ENCODE results near the gene NAA50. TPM values are rescaled to one million over a fixed set of nuclear protein-coding genes. Genes with fewer than 3 reads are reported as not detected.

Gene NAA50
- total RNA-seq, 4 donors from 2014 or later = 86.1 to 223 (median 126) TPM

DNA sequence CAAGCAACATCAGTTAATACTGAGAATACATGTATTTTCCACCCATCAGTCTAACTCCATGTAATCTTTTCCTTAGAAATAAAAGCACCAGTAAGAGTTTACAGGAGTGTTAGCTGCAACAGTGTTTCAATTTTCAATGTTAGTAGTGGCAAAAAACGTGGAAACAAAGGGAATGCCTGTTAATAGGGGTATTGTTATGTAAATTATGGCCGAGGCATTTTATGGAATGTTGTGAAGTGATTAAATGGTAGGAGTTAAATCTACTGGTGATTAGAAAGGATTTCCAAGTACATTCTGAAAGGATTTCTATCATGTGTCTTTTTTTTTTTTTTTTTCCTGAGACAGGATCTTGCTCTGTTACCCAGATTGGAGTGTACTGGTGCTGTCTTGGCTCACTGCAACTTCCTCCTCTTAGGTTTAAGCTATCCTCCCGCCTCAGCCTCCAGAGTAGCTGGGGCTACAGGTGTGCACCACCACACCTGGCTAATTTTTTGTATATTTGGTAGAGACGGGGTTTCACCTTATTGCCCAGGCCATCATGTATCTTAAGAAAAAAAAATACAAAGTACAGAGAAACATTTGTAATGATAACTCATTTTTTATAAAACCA lies 7.4 kb upstream of the NAA50 start:
- TF ChIP-seq, protein P1, sequence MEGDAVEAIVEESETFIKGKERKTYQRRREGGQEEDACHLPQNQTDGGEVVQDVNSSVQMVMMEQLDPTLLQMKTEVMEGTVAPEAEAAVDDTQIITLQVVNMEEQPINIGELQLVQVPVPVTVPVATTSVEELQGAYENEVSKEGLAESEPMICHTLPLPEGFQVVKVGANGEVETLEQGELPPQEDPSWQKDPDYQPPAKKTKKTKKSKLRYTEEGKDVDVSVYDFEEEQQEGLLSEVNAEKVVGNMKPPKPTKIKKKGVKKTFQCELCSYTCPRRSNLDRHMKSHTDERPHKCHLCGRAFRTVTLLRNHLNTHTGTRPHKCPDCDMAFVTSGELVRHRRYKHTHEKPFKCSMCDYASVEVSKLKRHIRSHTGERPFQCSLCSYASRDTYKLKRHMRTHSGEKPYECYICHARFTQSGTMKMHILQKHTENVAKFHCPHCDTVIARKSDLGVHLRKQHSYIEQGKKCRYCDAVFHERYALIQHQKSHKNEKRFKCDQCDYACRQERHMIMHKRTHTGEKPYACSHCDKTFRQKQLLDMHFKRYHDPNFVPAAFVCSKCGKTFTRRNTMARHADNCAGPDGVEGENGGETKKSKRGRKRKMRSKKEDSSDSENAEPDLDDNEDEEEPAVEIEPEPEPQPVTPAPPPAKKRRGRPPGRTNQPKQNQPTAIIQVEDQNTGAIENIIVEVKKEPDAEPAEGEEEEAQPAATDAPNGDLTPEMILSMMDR (IDR thresholded peaks at IDR 0.05; ENCODE audit: low read depth) = no peak

DNA sequence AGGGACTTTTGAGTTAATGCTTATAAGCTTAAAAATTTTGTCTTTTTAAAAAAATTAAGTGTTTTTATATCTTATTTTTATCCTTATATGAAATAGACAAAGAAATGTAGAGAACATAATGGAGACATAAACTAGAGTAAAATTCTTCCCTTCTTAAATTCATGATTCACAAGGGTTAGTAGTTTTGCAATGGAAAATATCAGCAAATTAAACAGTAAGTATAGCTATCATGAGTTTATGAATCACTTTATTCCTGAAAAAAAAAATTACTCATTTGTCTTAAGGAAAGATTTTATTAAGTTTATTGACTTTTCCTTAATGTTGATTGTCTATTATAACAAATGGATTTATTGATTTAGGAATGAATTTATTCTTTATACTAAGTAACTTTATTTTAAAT lies 5.1 kb upstream of the NAA50 start:
- TF ChIP-seq, protein P1 (IDR thresholded peaks at IDR 0.05; ENCODE audit: low read depth) = no peak

DNA sequence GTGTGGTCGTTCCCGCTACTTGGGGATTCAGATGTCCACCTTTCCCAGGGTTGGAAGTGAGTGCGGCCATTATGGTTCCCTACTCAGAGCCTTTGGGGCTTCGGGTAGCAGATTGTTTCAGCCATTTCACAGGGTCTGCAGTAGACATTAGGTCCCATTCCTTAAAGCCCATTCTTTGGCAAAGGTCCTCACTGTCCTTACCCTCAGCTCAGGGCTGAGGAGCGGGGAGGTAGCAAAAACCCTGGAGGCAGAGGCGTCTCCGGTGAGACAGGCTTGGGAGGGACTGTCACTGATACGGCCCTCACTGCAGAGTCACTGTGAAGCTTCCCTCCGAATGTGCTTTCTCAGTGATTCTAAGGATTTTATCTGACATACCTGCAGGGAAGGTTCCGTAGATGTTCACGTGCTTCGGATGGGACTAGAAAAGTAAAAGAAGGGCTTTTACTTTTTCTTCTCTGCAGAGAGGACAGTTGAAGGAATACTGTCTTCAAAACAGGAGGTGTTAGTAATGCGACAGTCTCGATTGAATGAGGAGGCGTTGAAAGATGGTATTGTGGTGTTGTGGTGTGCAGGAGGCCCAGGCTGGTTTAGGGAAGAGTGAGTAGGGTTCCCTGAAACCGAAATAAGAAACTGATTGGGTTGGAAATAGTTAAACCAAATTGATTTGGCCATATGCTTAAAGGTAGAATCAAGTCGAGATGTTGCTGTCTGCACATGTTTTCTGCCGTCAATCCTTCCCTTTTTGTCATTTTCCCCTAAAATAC lies 1.4 kb upstream of the NAA50 start:
- TF ChIP-seq, protein P1 (IDR thresholded peaks at IDR 0.05; ENCODE audit: low read depth) = no peak

DNA sequence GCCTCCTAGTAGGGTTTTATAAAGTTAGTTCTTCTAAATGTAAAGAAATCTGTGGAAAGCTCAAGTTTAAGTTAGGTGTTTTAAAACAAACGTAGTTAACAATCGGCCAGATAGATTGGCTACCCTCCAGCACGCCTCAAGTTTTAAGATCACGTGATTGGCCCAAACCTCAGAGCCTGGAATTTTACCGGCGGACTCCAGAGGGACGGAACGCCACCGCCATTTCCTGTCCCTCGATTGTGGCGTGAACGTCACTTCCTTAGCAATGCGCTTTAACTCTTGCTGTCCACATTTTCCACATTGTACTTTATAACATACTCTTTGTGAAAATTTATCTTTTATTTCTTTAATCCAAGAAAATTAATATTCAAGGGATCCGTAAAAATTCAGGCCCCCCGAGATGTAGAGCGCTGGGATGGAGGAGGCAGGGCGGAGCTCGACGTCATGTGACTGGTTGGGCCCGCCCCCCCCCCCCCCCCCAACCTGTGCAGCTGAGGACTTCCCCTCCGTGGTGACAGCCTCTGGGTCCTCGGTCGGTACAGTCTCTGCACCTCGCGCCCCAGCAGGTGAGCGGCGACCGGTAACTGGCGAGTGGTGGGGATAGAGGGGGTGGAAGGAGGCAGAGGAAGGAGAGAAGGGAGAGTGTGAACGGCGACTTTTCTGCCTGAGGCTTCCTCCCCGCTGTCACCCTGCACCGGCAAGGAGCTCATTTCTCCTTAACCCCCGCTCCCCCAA lies 666 bp upstream of the NAA50 start, which contains the start of gene ATP6V1A:
TSS of gene ATP6V1A (plus strand) at position 488 of the 735 bp plus-strand sequence. CDS start 31,719 bp downstream, outside the sequence.
- TF ChIP-seq, protein P1 (IDR thresholded peaks at IDR 0.05; ENCODE audit: low read depth) = no peak

DNA sequence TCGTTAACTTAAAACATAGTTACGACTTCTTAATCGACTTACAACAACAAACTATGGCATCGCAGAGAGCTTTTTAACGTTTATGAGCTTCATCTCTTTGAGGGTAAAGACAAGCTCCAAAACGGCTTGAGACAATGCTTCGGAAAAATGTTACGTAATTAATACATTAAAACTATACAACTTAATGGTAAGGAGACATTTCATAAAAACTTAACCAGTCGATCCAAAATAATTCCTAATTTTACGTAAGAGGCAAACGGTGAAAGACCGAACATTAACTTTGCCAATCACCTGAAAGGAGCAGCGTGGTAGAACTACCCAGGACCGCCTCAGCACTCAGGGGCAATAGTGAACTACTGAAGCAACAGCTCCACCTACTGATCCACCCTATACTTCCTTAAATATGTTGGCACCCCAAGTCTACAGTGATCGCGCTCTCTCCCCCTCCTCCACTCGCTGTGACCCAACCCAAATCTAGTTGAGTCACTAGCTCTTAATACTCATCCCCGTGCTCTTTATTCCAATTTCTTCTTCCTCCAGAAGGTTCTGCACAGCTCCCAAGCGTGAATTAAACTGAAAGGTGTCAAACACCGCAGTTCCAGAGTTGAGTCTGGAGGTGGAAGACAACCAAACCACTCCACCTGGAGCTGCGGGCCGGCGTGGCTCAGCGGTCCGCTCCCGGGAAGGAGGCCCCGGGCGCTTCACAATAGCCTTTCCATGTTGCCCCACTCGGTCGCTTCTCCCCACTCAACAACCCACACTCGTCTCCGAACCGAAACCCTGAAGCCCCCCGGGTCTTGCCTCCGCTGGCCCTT lies 901 bp downstream of the NAA50 start:
- TF ChIP-seq, protein P1 (IDR thresholded peaks at IDR 0.05; ENCODE audit: low read depth) = no peak

DNA sequence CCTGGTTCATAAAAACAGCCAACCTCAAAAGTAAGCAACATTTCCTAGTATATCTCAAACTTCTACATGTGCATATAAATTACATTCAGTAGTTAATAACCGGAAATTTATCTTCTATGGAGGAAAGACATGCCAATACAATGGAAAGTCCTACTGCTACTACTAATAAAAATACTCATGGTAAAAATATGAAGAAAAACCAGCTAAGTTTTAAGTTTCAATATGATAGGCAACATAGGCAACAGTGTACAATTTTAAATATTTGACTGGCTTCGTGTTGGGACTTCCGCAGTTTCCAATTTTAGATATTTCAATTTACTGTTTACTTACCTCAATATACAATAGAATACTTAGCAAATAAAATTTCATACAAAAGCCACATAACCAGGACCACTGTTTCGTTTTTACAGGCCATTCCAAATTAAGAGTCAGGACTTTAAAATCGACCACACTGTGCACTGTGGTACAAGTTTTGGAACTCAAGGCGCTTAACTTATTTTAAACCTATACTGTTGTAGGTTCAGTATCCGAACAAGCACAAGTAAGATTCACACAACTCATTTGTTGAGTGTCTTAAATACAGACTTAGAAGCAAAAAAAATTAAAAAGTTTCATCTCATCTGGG lies 2.9 kb downstream of the NAA50 start:
- TF ChIP-seq, protein P1 (IDR thresholded peaks at IDR 0.05; ENCODE audit: low read depth) = no peak
